ENCODE results near the gene KATNAL2.
"Not testable (repeated sequence)": the region's sequence is repeated elsewhere in the genome, so short reads cannot be mapped to it uniquely, and the experiment has no call there.

- TF ChIP-seq CTCF, POLR2A (IDR thresholded peaks at IDR 0.05): not testable (repeated sequence)
Measured at GRCh38 chr18:46969551-46969950, 52.1 kb downstream of the KATNAL2 start.

All from heart left ventricle (tissue), 13 donors.